ENCODE measurements around the gene MYO15B.

GRCh38 chr17:75619506-75620431 is 32.2 kb downstream of the MYO15B start:
- peak; percentile 55 for TF ChIP-seq CTCF (conservative IDR thresholded peaks at IDR 0.05; ENCODE audit: low read depth, low read length)
- TF ChIP-seq POLR2A (IDR thresholded peaks at IDR 0.05; ENCODE audit: low read depth, low read length): no peak
- TF ChIP-seq, protein P1, sequence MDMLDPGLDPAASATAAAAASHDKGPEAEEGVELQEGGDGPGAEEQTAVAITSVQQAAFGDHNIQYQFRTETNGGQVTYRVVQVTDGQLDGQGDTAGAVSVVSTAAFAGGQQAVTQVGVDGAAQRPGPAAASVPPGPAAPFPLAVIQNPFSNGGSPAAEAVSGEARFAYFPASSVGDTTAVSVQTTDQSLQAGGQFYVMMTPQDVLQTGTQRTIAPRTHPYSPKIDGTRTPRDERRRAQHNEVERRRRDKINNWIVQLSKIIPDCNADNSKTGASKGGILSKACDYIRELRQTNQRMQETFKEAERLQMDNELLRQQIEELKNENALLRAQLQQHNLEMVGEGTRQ (IDR thresholded peaks at IDR 0.05; ENCODE audit: low read depth, low read length): no peak
- TF ChIP-seq MAFK (IDR thresholded peaks at IDR 0.05; ENCODE audit: low read depth, low read length): no peak
- TF ChIP-seq CHD1 (IDR thresholded peaks at IDR 0.05; ENCODE audit: low read depth, low read length): no peak
- peak; percentile 46 for TF ChIP-seq SMC3 (IDR thresholded peaks at IDR 0.05; ENCODE audit: low read depth, low read length)
- no peak for TF ChIP-seq NFE2L2 (IDR thresholded peaks at IDR 0.05; ENCODE audit: low read depth, low read length)
- TF ChIP-seq BHLHE40 (IDR thresholded peaks at IDR 0.05; ENCODE audit: low read depth, low read length): no peak
- peak; percentile 32 for TF ChIP-seq RAD21 (IDR thresholded peaks at IDR 0.05; ENCODE audit: low read length)
- TF ChIP-seq MXI1 (IDR thresholded peaks at IDR 0.05; ENCODE audit: borderline replicate concordance, low read depth, low read length): no peak
- no peak for TF ChIP-seq RFX5 (IDR thresholded peaks at IDR 0.05; ENCODE audit: low read depth, low read length)

All from IMR-90 (cell line).